DND-41 (cell line): ENCODE data around the gene TAF5L.

ENCODE experiments used
- CTCF ChIP-seq: IDR thresholded peaks from 2 replicates; pipeline ENCODE4 v1.5.1; 2012; ENCODE audit warnings: borderline replicate concordance, low read length, moderate library complexity, mild to moderate bottlenecking; ENCODE audit not compliant: poor library complexity, severe bottlenecking; ENCODE audit errors: extremely low read depth
- EZH2 ChIP-seq: IDR thresholded peaks from 3 replicates; pipeline ENCODE4 v1.6.1; 2012; ENCODE audit warnings: borderline replicate concordance, low read depth, mild to moderate bottlenecking, moderate library complexity, low read length, inconsistent platforms; ENCODE audit not compliant: severe bottlenecking

DNA sequence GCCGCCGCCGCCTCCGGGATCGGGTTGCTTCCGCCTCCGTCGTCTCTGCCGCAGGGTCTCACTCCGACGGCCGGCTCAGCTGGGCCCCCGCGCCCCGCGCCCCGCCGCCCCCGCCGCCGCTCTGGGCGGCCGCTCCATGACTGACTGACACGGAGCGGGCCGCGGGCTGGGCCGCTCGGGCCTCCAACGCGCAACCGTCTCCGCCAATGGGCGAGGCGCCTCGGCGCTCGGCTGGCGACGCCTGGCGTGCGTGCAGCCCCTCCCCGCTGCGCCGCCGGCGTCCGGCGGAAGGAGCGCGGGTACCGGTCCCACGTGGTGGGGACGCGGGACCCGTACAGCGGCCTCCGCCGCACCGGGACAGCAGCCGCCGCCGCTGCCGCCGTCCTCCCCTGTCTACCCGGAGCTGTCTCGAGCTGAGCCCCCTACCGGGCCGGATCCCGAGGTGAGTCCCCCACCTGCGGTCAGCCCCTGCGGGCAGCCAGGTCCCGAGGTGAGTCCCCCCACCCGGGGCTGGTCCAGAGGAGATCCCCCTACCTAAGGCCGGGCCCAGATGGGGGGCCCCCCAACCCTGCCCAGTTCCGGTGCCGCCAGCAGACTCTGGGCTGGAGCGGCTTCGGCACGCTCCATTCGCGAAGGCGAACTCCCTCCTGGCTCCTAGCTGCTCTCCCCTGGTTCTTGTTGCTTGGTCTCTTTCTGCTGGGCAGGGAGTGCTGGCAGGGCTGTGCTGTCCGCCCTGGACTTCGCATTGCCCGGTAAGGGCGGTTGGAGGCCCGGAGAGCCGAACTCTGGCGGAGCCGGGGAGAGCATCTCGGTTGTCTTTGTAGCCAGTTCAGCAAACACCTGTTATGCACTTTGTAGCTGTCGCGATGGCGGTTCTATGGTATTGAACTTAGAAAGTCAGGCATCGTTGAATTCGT, at the start of gene TAF5L, which contains the start of gene URB2:
- no peak for TF ChIP-seq CTCF
- no peak for TF ChIP-seq EZH2
